ENCODE results near the gene PXDN.
A peak's percentile ranks its signal among the peaks of the same experiment; 100 is the strongest.
"Not testable (repeated sequence)": the region's sequence is repeated elsewhere in the genome, so short reads cannot be mapped to it uniquely, and the experiment has no call there.

Gene PXDN

DNA sequence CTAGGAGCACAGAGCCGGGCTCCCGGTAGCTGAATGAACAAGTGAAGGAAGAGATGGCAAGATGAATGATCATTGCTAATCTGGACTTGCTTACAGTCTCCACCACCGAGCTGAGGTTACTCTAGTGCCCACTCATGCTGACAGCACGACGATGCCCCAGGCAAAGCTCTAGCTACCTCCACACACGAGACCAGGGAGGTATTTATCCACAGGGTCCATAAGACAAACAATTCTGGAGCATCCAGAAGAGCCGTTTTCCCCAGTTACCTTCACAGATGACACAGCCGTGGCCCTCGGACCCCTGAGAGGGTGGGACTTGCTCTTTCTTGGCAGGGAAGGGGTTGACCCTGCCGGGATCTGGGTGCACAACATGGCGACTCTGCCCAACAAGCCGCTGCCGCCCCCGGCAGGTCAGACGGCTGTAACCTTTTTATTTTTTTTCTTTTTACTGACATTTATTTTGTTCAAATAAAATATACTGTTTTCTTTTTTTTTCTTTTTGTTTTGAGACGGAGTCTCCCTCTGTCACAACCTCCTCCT lies 120.3 kb downstream of the PXDN start:
- H3K9ac ChIP-seq (ENCODE audit: low read depth, low read length, poor library complexity, severe bottlenecking) = no peak overlapping the region
- no peaks in the 10 kb centered on the region for H3K36me3 ChIP-seq (ENCODE audit: insufficient read depth, low read length)
- H3K4me3 ChIP-seq (ENCODE audit: low read length, poor library complexity, severe bottlenecking) = no peak overlapping the region
- TF ChIP-seq EZH2phosphoT487 (IDR thresholded peaks at IDR 0.05; ENCODE audit: borderline replicate concordance) = no peak
- TF ChIP-seq, protein P1, sequence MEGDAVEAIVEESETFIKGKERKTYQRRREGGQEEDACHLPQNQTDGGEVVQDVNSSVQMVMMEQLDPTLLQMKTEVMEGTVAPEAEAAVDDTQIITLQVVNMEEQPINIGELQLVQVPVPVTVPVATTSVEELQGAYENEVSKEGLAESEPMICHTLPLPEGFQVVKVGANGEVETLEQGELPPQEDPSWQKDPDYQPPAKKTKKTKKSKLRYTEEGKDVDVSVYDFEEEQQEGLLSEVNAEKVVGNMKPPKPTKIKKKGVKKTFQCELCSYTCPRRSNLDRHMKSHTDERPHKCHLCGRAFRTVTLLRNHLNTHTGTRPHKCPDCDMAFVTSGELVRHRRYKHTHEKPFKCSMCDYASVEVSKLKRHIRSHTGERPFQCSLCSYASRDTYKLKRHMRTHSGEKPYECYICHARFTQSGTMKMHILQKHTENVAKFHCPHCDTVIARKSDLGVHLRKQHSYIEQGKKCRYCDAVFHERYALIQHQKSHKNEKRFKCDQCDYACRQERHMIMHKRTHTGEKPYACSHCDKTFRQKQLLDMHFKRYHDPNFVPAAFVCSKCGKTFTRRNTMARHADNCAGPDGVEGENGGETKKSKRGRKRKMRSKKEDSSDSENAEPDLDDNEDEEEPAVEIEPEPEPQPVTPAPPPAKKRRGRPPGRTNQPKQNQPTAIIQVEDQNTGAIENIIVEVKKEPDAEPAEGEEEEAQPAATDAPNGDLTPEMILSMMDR (conservative IDR thresholded peaks at IDR 0.05; ENCODE audit: low read length) = no peak
- no peaks in the 10 kb centered on the region for H3K9me2 ChIP-seq (replicated peaks; ENCODE audit: low read depth, low read length)
- no peaks in the 10 kb centered on the region for H4K20me1 ChIP-seq (ENCODE audit: insufficient read depth, low read length, poor library complexity, severe bottlenecking)
- no peak overlapping the region for H3K4me2 ChIP-seq (ENCODE audit: low read depth, low read length, poor library complexity, severe bottlenecking)
- no peaks in the 10 kb centered on the region for H3F3A ChIP-seq (ENCODE audit: low read depth)
- peaks cover 4% of the 10 kb centered on the region; the same call in 1 of the 2 replicates for H3K9me3 ChIP-seq (ENCODE audit: insufficient read depth, low read depth, low read length)
- peaks cover 14% of the 10 kb centered on the region for H3K4me1 ChIP-seq (ENCODE audit: insufficient read depth, low read length, poor library complexity, severe bottlenecking)
- H2AFZ ChIP-seq (ENCODE audit: low read length) = no peak overlapping the region
- no peaks in the 10 kb centered on the region for H3K27me3 ChIP-seq (ENCODE audit: insufficient read depth, low read length, poor library complexity, severe bottlenecking)
- no peaks in the 10 kb centered on the region for H3K79me2 ChIP-seq (ENCODE audit: insufficient read depth, low read length)

GRCh38 chr2:1622521-1623200 lies 121.7 kb downstream of the PXDN start:
- Histone ChIP-seq H3K9me2 (replicated peaks; ENCODE audit: low read depth, low read length) (no peaks in the 10 kb centered on the region), H3K27me3 (ENCODE audit: insufficient read depth, low read length, poor library complexity, severe bottlenecking) (no peaks in the 10 kb centered on the region), H4K20me1 (ENCODE audit: insufficient read depth, low read length, poor library complexity, severe bottlenecking) (no peaks in the 10 kb centered on the region), H2AFZ (ENCODE audit: low read length) (no peak overlapping the region), H3K4me3 (ENCODE audit: low read length, poor library complexity, severe bottlenecking) (no peak overlapping the region), H3K9ac (ENCODE audit: low read depth, low read length, poor library complexity, severe bottlenecking) (no peak overlapping the region), H3K4me1 (ENCODE audit: insufficient read depth, low read length, poor library complexity, severe bottlenecking) (peaks cover 14% of the 10 kb centered on the region), H3K9me3 (ENCODE audit: insufficient read depth, low read depth, low read length) (peaks cover 4% of the 10 kb centered on the region; the same call in 1 of the 2 replicates), H3K79me2 (ENCODE audit: insufficient read depth, low read length) (no peaks in the 10 kb centered on the region), H3F3A (ENCODE audit: low read depth) (no peaks in the 10 kb centered on the region), H3K36me3 (ENCODE audit: insufficient read depth, low read length) (no peaks in the 10 kb centered on the region), H3K4me2 (ENCODE audit: low read depth, low read length, poor library complexity, severe bottlenecking) (peak overlapping the region; percentile 51)
- TF ChIP-seq, protein P1 (conservative IDR thresholded peaks at IDR 0.05; ENCODE audit: low read length) = no peak

DNA sequence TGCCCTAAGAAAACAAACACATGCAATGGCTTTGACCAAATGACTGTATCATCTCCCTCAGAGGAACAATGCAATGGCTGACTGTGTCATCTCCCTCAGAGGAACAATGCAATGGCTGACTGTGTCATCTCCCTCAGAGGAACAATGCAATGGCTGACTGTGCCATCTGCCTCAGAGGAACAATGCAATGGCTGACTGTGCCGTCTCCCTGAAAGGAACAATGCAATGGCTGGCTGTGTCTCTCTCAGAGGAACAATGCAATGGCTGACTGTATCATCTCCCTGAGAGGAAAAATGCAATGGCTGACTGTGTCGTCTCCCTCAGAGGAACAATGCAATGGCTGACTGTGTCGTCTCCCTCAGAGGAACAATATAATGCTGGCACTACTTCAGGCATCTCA lies 122.3 kb downstream of the PXDN start:
- not testable (repeated sequence) for H3K27me3 ChIP-seq (ENCODE audit: insufficient read depth, low read length, poor library complexity, severe bottlenecking); H3F3A ChIP-seq (ENCODE audit: low read depth); H3K4me3 ChIP-seq (ENCODE audit: low read length, poor library complexity, severe bottlenecking); H4K20me1 ChIP-seq (ENCODE audit: insufficient read depth, low read length, poor library complexity, severe bottlenecking); H3K9ac ChIP-seq (ENCODE audit: low read depth, low read length, poor library complexity, severe bottlenecking); H3K36me3 ChIP-seq (ENCODE audit: insufficient read depth, low read length); H3K9me2 ChIP-seq (replicated peaks; ENCODE audit: low read depth, low read length); H3K9me3 ChIP-seq (ENCODE audit: insufficient read depth, low read depth, low read length); H3K79me2 ChIP-seq (ENCODE audit: insufficient read depth, low read length); H2AFZ ChIP-seq (ENCODE audit: low read length)
- peak overlapping the region; percentile 51 for H3K4me2 ChIP-seq (ENCODE audit: low read depth, low read length, poor library complexity, severe bottlenecking)
- H3K4me1 ChIP-seq (ENCODE audit: insufficient read depth, low read length, poor library complexity, severe bottlenecking) = peaks cover 14% of the 10 kb centered on the region

DNA sequence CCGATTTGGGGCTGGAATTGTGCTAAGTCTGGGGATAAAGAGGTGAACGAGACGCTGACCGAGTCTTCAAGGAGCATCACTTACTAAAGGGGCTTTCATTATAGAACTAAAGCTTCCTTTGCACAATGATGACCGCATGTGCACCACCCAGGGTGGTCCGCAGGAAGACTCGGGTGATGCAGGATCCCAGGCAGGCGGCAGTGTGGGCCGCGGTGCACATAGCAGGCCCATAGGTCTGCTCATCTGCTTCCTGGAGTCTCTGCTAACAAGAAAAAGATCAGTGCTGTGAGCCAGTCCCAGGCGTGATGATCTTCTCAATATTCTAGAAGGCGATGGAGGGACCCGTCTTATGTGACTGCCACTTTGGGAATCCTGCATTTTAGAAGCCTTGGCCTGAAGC lies 122.8 kb downstream of the PXDN start:
- Histone ChIP-seq H3K9ac (ENCODE audit: low read depth, low read length, poor library complexity, severe bottlenecking) (peak overlapping the region; percentile 33), H3F3A (ENCODE audit: low read depth) (no peaks in the 10 kb centered on the region), H3K79me2 (ENCODE audit: insufficient read depth, low read length) (no peaks in the 10 kb centered on the region), H4K20me1 (ENCODE audit: insufficient read depth, low read length, poor library complexity, severe bottlenecking) (no peaks in the 10 kb centered on the region), H3K27me3 (ENCODE audit: insufficient read depth, low read length, poor library complexity, severe bottlenecking) (no peaks in the 10 kb centered on the region), H3K4me3 (ENCODE audit: low read length, poor library complexity, severe bottlenecking) (peak overlapping the region; percentile 15), H3K4me1 (ENCODE audit: insufficient read depth, low read length, poor library complexity, severe bottlenecking) (peaks cover 14% of the 10 kb centered on the region), H2AFZ (ENCODE audit: low read length) (no peak overlapping the region), H3K4me2 (ENCODE audit: low read depth, low read length, poor library complexity, severe bottlenecking) (peak overlapping the region; percentile 51), H3K9me2 (replicated peaks; ENCODE audit: low read depth, low read length) (no peaks in the 10 kb centered on the region), H3K36me3 (ENCODE audit: insufficient read depth, low read length) (no peaks in the 10 kb centered on the region), H3K9me3 (ENCODE audit: insufficient read depth, low read depth, low read length) (peaks cover 4% of the 10 kb centered on the region; the same call in 1 of the 2 replicates)
- TF ChIP-seq EZH2phosphoT487 (IDR thresholded peaks at IDR 0.05; ENCODE audit: borderline replicate concordance) = no peak
- TF ChIP-seq, protein P1 (conservative IDR thresholded peaks at IDR 0.05; ENCODE audit: low read length) = no peak

Data from Loucy (cell line).